HFFc6 (cell line): Measurements from ENCODE around the gene PITX3. TPM values are rescaled to one million over a fixed set of nuclear protein-coding genes. Genes with fewer than 3 reads are reported as not detected.

Experiments
- DNase-seq: peaks from one replicate; pipeline ENCODE4 v3.0.0-alpha.2; 2018
- H3K27ac Mint-ChIP-seq: 2 replicates; pipeline ENCODE4 v1.8.0; 2020; ENCODE audit warnings: mild to moderate bottlenecking, mixed read lengths
- H3K27me3 Mint-ChIP-seq: 2 replicates; pipeline ENCODE4 v1.8.0; 2021; ENCODE audit warnings: mild to moderate bottlenecking, moderate library complexity, mixed read lengths; ENCODE audit not compliant: insufficient read depth
- H3K36me3 Mint-ChIP-seq: 2 replicates; pipeline ENCODE4 v1.8.0; 2021; ENCODE audit warnings: low read depth, mixed read lengths
- H3K4me1 Mint-ChIP-seq: 2 replicates; pipeline ENCODE4 v1.8.0; 2020; ENCODE audit warnings: low read depth, mixed read lengths
- H3K4me3 Mint-ChIP-seq: 2 replicates; pipeline ENCODE4 v1.8.0; 2020; ENCODE audit warnings: mild to moderate bottlenecking, moderate library complexity, mixed read lengths
- H3K9me3 Mint-ChIP-seq: 2 replicates; pipeline ENCODE4 v1.8.0; 2020; ENCODE audit warnings: mild to moderate bottlenecking, mixed read lengths
- CTCF ChIP-seq: fragments of 200-600 bp; sonication (generic); IDR thresholded peaks from 2 replicates; pipeline ENCODE4 v1.5.0; 2021; ENCODE audit warnings: antibody characterized with exemption, mild to moderate bottlenecking
- total RNA-seq, 6 experiments: library from RNA; stranded (reverse); fragmentation: NEBNext Ultra II Directional; extraction: Animal tissue kit (Norgen Biotek cat#: 25700); gene quantifications; 2 replicates in 1 of 6; 3 replicates in 5 of 6; pipeline ENCODE4 v1.2.3, GENCODE V29; 2021

PITX3 gene
- total RNA-seq, 6 experiments from 2014 or later = 0.14 TPM; not detected in 5

- H3K4me1 Mint-ChIP-seq = no peaks in the 10 kb centered on the region
- no peak overlapping the region for H3K27ac Mint-ChIP-seq
- H3K4me3 Mint-ChIP-seq = no peak overlapping the region
- peaks cover 28% of the 10 kb centered on the region for H3K36me3 Mint-ChIP-seq
- peaks cover 36% of the 10 kb centered on the region for H3K9me3 Mint-ChIP-seq
- H3K27me3 Mint-ChIP-seq = peaks cover 20% of the 10 kb centered on the region
- DNase-seq = no peak
- no peak for TF ChIP-seq CTCF
Measured at GRCh38 chr10:102188298-102188940, 52.9 kb downstream of the PITX3 start.

- Mint-ChIP-seq H3K4me1 (no peaks in the 10 kb centered on the region), H3K36me3 (peaks cover 13% of the 10 kb centered on the region; the same call in 1 of the 2 replicates), H3K9me3 (peaks cover 19% of the 10 kb centered on the region), H3K4me3 (no peak overlapping the region), H3K27ac (no peak overlapping the region), H3K27me3 (peaks cover 9% of the 10 kb centered on the region)
- no peak for DNase-seq
- TF ChIP-seq CTCF = no peak
Measured at GRCh38 chr10:102185811-102186527, 55.3 kb downstream of the PITX3 start.

- Mint-ChIP-seq H3K27me3 (peaks cover 9% of the 10 kb centered on the region), H3K36me3 (peaks cover 13% of the 10 kb centered on the region; the same call in 1 of the 2 replicates), H3K9me3 (peaks cover 19% of the 10 kb centered on the region), H3K4me1 (no peaks in the 10 kb centered on the region), H3K27ac (no peak overlapping the region), H3K4me3 (no peak overlapping the region)
- DNase-seq = no peak
- TF ChIP-seq CTCF = no peak
Measured at GRCh38 chr10:102185272-102185671, 56.0 kb downstream of the PITX3 start.

GRCh38 chr10:102184606-102185005 is 56.7 kb downstream of the PITX3 start:
- Mint-ChIP-seq H3K4me1 (no peaks in the 10 kb centered on the region), H3K9me3 (peaks cover 19% of the 10 kb centered on the region), H3K36me3 (peaks cover 13% of the 10 kb centered on the region; the same call in 1 of the 2 replicates), H3K4me3 (no peak overlapping the region), H3K27me3 (peaks cover 9% of the 10 kb centered on the region), H3K27ac (no peak overlapping the region)
- DNase-seq = no peak
- TF ChIP-seq CTCF = no peak

Other genes starting within 250 kb of the PITX3 start
- 10 to 100 TPM; 18.0 to 21.7 (median 18.8) TPM for gene ARMH3, start 185.3 kb downstream of the PITX3 start, total RNA-seq
- 10 to 100 TPM; 22.0 to 29.4 (median 24.0) TPM for gene HPS6, start 176.2 kb downstream of the PITX3 start, total RNA-seq
- 10 to 100 TPM; 51.6 to 64.8 (median 59.3) TPM for gene LDB1, start 121.1 kb downstream of the PITX3 start, total RNA-seq
- gene PPRC1, start 108.5 kb downstream of the PITX3 start, total RNA-seq = 10 to 100 TPM; 49.4 to 56.6 (median 53.8) TPM
- gene NOLC1, start 89.1 kb downstream of the PITX3 start, total RNA-seq = 10 to 100 TPM; 47.6 to 62.2 (median 58.4) TPM
- gene ELOVL3, start 15.2 kb downstream of the PITX3 start, total RNA-seq = under 1 TPM in 4 of 6 experiments, not detected in 2; 0.11 to 0.21 (median 0.16) TPM
- gene GBF1, start 4.0 kb upstream of the PITX3 start, total RNA-seq = 10 to 100 TPM; 67.2 to 83.6 (median 74.2) TPM
- gene NFKB2, start 154.2 kb upstream of the PITX3 start, total RNA-seq = 10 to 100 TPM; 23.1 to 27.4 (median 26.1) TPM
- gene PSD, start 177.3 kb upstream of the PITX3 start, total RNA-seq = 1 to 10 TPM in 2 of 6 experiments, under 1 TPM in 4; 0.37 to 1.4 (median 0.69) TPM
- gene FBXL15, start 179.3 kb upstream of the PITX3 start, total RNA-seq = 10 to 100 TPM in 4 of 6 experiments, 1 to 10 TPM in 2; 9.2 to 13.2 (median 11.5) TPM
- 10 to 100 TPM; 62.6 to 75.9 (median 72.5) TPM for gene CUEDC2, start 191.1 kb upstream of the PITX3 start, total RNA-seq
- under 1 TPM in 1 of 6 experiments, not detected in 5; 0.12 TPM for gene C10orf95, start 210.0 kb upstream of the PITX3 start, total RNA-seq